GM12892 (cell line): ENCODE results near the gene GADD45G.

Experiments used
- POLR2A ChIP-seq: IDR thresholded peaks from 2 replicates; pipeline ENCODE4 v1.6.1; 2011; ENCODE audit warnings: low read depth, low read length, control low read depth
- POLR2AphosphoS5 ChIP-seq: IDR thresholded peaks from 2 replicates; pipeline ENCODE4 v1.6.1; 2011; ENCODE audit warnings: low read depth, low read length, control low read depth

DNA sequence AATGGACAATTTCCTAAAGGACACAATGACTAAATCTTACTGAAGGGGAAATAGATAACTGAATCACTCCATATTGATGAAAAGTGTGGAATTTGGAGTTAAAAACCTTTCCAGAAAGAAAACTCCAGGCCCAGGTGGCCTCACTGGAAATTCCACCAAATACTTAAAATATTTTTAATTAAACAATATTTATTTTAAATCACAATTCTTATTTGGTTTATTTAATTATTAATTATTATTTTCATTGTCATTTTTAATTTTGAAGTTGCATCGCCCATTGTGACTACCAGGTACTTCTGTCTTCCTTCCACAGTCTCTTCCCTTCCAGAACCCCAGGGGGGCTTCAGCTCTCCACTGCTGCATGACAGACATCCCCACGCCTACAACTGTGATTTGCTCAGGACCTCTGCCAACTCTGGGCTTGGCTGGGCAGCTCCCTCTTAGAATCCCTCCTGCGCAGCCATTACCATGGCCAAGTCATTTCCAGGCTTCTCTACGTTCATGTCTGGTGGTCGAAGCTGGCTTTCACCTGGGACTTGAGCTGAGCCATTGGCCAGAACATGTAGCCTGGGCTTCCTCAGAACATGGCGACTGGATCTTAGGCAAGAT lies 16.4 kb upstream of the GADD45G start:
- TF ChIP-seq POLR2A (no peak), POLR2AphosphoS5 (no peak)
